NCI-H2196 (cell line): ENCODE data around the gene APBB1IP.
"Not testable (repeated sequence)": the region's sequence is repeated elsewhere in the genome, so short reads cannot be mapped to it uniquely, and the experiment has no call there.

ENCODE experiments used
- DNase-seq: peaks from one replicate; lab custom pipeline; 2025; ENCODE audit not compliant: unreplicated experiment; lab: John Stamatoyannopoulos, UW

Gene APBB1IP

GRCh38 chr10:26474845-26475244 lies 36.7 kb downstream of the APBB1IP start:
- DNase-seq: not testable (repeated sequence)

DNA sequence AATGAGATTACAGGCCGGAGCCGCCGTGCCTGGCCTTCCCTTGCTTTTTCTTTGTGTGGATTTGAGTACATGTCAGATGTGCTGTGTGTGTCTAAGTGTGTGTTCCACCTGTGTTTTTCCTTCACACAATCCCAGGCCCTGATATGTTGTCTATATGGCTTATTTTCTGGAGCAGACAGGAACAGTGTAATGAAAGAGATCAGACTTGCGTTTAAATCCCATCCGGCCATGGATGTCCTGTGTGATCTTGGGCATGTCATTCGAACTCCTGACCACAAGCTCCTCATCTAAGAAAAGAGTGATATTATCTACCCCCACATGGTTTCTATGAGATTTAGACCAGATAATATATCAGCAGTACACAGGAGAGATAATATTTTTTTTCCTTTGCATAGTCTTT lies 37.2 kb downstream of the APBB1IP start:
- no peak for DNase-seq

DNA sequence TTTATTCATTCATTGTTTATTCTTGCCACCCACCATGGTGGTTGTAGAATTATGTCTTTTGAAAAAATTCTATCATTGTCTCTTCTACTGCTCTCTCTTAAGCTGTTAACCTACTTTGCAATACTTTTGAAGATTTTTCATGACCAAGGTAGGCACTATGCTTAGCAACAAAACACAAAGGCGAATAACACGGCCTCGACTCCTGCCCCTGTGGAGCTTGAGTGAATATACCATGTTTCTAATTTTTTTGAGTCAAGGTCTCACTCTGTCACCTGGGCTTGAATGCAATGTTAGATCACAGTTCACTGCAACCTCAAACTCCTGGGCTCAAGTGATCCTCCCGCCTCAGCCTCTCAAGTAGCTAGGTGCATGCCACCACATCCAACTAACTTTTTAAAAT lies 39.4 kb downstream of the APBB1IP start:
- DNase-seq: no peak

DNA sequence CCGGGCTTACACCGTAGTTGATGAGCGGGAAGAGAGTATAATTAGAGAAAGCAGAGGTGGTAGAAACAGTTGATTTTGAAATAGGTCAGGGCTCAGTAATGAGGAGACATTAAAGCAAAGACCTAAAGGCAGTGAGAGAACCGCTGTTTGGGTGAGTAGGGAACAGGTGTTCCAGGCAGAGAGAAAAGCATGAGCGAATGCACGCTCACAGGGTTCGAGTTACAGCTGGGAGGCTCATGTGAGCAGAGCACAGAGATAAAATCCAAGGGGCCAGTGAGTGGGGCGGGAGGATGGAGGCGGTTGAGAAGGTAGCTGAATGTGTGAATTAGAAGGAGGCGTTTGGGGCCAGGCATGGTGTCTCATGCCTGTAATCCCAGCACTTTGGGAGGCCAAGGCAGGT lies 39.9 kb downstream of the APBB1IP start:
- no peak for DNase-seq

GRCh38 chr10:26479766-26480492 lies 41.8 kb downstream of the APBB1IP start:
- DNase-seq: no peak

DNA sequence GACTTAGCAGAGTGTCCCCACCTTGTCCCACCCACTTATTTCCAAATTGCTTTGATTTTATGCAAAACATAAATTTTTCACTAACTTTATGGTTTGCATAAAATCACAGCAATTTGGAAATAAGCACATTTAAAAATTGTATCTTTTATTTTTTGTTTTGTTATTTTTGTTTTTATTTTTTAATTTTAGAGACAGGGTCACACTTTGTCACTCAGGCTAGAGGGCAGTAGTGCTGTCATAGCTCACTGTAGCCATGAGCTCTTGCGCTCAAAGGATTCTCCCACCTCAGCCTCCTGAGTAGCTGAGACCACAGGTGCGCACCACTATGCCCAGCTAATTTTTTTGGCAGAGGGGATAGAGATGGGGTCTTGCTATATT lies 43.2 kb downstream of the APBB1IP start:
- DNase-seq: no peak

- DNase-seq: no peak
These were observed 43.9 kb downstream of the APBB1IP start for GRCh38 chr10:26481914-26482550.

GRCh38 chr10:26483554-26483953 lies 45.4 kb downstream of the APBB1IP start:
- DNase-seq: no peak

DNA sequence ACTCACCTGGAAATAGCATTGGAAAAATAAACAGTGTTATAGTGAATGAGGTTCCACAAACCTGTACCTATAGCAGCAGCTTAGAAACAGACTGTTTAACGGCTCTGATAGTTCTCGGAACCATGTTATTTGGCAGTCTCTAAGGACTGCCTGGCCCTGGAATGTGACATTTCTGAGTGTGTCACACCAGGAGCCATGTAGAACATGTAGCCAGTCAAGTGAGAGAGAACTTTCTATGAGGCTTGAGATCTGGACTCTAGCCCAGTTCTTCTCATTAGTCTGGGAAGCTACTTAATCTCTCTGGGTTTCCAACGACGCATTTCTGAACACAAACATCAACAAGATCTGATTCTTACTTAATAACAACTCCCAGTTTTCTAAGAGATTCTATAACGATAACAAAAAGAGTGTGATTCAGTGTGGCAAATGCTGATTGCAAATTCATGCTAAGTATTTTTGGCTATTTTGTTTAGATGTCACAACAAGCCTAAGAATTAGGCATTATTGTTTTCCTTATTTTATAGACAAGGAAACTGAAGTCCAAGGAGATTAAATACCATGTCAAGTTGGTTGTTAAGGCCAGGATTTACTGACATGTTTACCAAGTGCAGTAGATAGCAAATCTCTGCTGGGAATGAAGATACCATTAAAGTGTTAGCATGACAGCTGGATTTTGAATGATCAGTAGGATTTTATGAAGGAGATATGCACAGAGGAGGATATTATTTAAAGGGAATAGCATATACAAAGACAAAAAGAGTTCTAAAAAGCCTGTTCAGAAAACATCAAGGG lies 47.2 kb downstream of the APBB1IP start:
- DNase-seq: peak; percentile 2

- no peak for DNase-seq
These were observed 48.2 kb downstream of the APBB1IP start for GRCh38 chr10:26486304-26486703.

DNA sequence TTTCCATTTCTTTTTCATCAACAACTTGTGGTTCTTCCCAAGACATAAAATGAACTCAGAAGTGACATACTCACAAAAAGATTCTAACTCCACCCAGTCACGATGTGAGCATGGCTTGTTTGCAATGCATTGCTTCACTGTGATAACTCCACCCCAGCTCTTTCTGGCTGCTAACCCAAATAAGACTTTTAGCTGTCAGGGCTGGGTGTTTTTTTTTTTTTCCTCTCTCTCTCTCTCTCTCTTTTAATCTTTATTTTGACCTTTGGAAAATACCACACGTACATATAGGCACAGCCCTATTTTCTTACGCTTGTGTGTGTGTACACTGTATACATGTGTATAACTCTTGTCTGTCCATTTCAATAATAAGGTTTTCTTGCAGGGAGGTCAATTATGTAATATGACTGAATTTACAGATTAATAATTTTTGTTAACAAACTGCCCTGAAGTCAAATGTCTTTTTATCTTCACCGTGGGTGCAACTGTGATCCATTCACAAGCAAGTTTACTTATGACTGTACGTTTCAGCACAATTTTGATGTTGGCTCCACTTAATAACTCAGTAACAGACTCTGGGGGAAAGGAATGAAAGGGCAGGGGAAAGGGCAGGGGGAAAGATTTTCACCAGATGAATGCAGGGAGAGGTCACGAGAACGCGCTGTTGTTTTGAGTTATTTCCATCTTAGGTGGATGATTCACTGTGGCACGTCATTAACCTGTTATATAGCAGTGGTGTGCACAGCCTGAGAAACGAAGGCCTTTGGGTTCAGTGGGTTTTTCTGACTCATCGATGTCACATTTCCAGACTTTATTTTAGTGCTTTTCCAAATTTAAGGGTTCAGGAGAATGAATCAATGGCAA lies 49.1 kb downstream of the APBB1IP start:
- DNase-seq: no peak

GRCh38 chr10:26488344-26488743 lies 50.2 kb downstream of the APBB1IP start:
- DNase-seq: no peak

- no peak for DNase-seq
These were observed 50.9 kb downstream of the APBB1IP start for GRCh38 chr10:26489081-26489480.

GRCh38 chr10:26490367-26490766 lies 52.2 kb downstream of the APBB1IP start:
- not testable (repeated sequence) for DNase-seq

- DNase-seq: no peak
These were observed 53.1 kb downstream of the APBB1IP start for GRCh38 chr10:26491276-26491675.

- no peak for DNase-seq
These were observed 53.8 kb downstream of the APBB1IP start for GRCh38 chr10:26491934-26492333.

GRCh38 chr10:26492725-26493124 lies 54.6 kb downstream of the APBB1IP start:
- DNase-seq: not testable (repeated sequence)

DNA sequence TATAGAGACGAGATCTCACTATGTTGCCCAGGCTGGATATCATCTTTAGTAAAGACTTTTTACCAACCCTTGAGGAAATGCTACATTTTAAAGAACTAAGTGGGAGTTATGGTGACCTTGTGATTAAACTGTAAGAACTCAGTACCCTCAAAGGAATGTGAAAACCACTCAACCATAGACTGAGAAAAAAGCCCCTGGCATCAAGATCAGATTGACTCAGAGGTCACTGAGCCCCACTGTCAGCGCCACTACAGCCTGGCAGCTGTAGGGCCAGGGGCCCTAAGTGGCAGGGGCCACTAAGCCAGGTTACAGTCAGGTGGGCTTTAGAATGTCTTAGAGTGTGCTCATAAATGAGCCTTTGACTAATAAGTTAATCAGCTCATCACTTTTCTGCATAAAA lies 55.9 kb downstream of the APBB1IP start:
- DNase-seq: no peak

DNA sequence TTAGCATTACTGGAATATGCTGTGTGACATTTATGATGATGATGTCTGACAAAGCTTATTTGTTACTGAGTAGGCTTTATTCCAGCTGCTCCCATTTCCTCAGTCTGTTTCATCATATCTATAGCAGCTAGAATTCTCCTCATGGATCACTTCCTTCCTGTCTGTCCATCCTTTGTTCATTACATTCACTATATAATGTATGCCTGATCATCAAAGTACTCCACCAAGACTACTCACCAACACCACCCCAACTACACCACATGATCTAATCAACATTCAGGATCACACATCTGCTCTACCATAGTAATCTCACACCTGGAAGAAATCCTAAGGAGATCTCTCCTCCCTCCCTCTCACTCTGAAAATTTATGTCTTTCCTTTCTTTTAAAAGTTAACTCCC lies 61.3 kb downstream of the APBB1IP start:
- DNase-seq: no peak

DNA sequence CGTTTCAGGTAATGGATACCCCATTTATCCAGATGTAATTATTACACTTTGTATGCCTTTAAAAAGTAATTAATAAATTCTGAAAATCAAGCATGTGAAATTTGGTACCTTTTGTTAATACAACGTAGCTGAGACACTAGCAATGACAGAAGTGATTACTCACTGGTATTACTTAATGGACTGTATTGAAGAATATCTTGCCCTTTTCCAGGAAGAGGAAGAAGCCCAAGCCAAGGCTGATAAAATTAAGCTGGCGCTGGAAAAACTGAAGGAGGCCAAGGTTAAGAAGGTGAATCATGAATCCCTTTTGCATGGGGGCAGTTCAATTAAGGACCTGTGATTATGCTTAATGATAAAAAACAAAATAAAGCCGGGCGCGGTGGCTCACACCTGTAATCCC lies 64.8 kb downstream of the APBB1IP start:
- no peak for DNase-seq

DNA sequence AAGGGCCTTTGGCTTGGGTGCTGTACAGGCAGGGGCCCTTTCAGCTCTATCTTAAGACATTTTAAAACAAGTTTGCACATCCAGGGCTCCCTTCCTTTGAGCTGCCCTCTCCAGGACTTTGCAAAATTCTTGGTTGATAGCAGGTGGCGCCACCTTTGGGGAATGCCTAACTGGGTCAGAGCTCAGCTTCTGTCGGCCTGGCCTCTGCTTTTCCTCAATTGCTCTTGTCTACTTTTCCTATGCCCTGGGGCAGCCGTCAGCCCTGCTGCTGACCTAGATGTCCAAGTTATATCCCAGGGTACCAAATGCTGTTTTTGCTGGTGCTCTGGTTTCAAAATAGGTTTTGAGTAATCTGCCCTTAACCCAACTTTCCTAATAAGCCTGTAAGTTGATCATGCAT lies 65.8 kb downstream of the APBB1IP start:
- no peak for DNase-seq
